HepG2 (cell line): ENCODE measurements around the gene ICOS. TPM values are rescaled to one million over a fixed set of nuclear protein-coding genes. Genes with fewer than 3 reads are reported as not detected.

Source experiments
- ATAC-seq: fragments of 200-7000 bp; cut with Tn5 transposase; 3 replicates; pipeline ENCODE4 v1.9.1; 2020; ENCODE audit warnings: mild to moderate bottlenecking, moderate library complexity
- BruUV-seq: library from RNA; stranded (reverse); fragments of 400-500 nt; replicated peaks from 2 replicates; lab custom pipeline; 2021; lab: Mats Ljungman, UMichigan
- CTCF ChIA-PET: fragments of 300-600 bp; formaldehyde crosslinking; extraction: SDS; loops from one replicate; lab custom pipeline; 2021; ENCODE audit warnings: low total read pairs, inconsistent platforms, low intra/inter-chr PET ratio; lab: Yijun Ruan, JAX
- POLR2A ChIA-PET: fragments of 350-600 bp; sonication (Branson Sonifier 250); formaldehyde crosslinking; loops from one replicate; lab custom pipeline; 2020; ENCODE audit warnings: antibody characterized with exemption, inconsistent platforms; lab: Yijun Ruan, JAX
- DNase-seq: peaks from one replicate; pipeline ENCODE4 v3.0.0-alpha.2; 2015; ENCODE audit warnings: low spot score
- FAIRE-seq: peaks from 3 replicates; lab custom pipeline; 2011; peaks lifted over from hg19 to GRCh38; lab: Jason Lieb, UNC
- H2AFZ ChIP-seq: one replicate; pipeline ENCODE4 v1.6.1; 2011; ENCODE audit warnings: low read length, inconsistent platforms
- H3K27ac ChIP-seq: fragments of 300-600 bp; 3 replicates; pipeline ENCODE4 v1.8.0; 2011; ENCODE audit warnings: mixed run types, mild to moderate bottlenecking, mixed read lengths, low read length, inconsistent platforms; ENCODE audit not compliant: insufficient read depth; ENCODE audit errors: extremely low read length
- H3K27me3 ChIP-seq, 2 experiments: fragments of 200-600 bp in 1 of 2; 2 replicates in 1 of 2; 3 replicates in 1 of 2; pipeline versions ENCODE4 v1.6.0 to v1.8.0; 2011; ENCODE audit warnings: low read length in 2 of 2, mild to moderate bottlenecking in 2 of 2, moderate library complexity in 2 of 2, inconsistent platforms in 1 of 2; ENCODE audit not compliant: insufficient read depth in 2 of 2, control insufficient read depth in 1 of 2
- H3K36me3 ChIP-seq, 2 experiments: fragments of 200-600 bp in 1 of 2; replicated peaks in 1 of 2; 2 replicates in 1 of 2; 3 replicates in 1 of 2; pipeline versions ENCODE4 v1.5.1 to v1.8.0; 2011; ENCODE audit warnings: low read length in 2 of 2, inconsistent platforms in 1 of 2; ENCODE audit not compliant: insufficient read depth in 2 of 2, control insufficient read depth in 1 of 2
- H3K4me1 ChIP-seq: 2 replicates; pipeline ENCODE4 v1.5.1; 2012; ENCODE audit warnings: low read length, inconsistent platforms; ENCODE audit not compliant: insufficient read depth
- H3K4me2 ChIP-seq: 2 replicates; pipeline ENCODE4 v1.6.0; 2011; ENCODE audit warnings: low read depth, low read length, inconsistent platforms
- H3K4me3 ChIP-seq, 3 experiments: fragments of 200-600 bp in 1 of 3; sonication (generic), shearing (Covaris generic) in 1 of 3; replicated peaks in 1 of 3; 2 replicates each; pipeline ENCODE4 v1.5.1; 2011 to 2016; ENCODE audit warnings: low read length in 3 of 3, inconsistent platforms in 2 of 3, low read depth in 2 of 3, mild to moderate bottlenecking in 2 of 3, control low read depth in 1 of 3, mixed read lengths in 1 of 3; ENCODE audit not compliant: insufficient read depth in 1 of 3
- H3K79me2 ChIP-seq: one replicate; pipeline ENCODE4 v1.6.1; 2011; ENCODE audit warnings: low read length, inconsistent platforms; ENCODE audit not compliant: insufficient read depth
- H3K9ac ChIP-seq: 2 replicates; pipeline ENCODE4 v1.6.0; 2011; ENCODE audit warnings: mild to moderate bottlenecking, low read depth, low read length, inconsistent platforms; ENCODE audit not compliant: insufficient read depth
- H3K9me3 ChIP-seq: 2 replicates; pipeline ENCODE4 v1.5.1; 2012; ENCODE audit warnings: mild to moderate bottlenecking, low read length
- H4K20me1 ChIP-seq: 2 replicates; pipeline ENCODE4 v1.6.0; 2011; ENCODE audit warnings: inconsistent platforms, mild to moderate bottlenecking, low read length, moderate library complexity; ENCODE audit not compliant: insufficient read depth
- ATRX ChIP-seq: sonication (generic); formaldehyde crosslinking; IDR thresholded peaks from 2 replicates; pipeline ENCODE4 v1.4.0; 2020; ENCODE audit warnings: missing genetic modification reagents, borderline replicate concordance
- CBX5 ChIP-seq: sonication (generic); formaldehyde crosslinking; IDR thresholded peaks from 2 replicates; pipeline ENCODE4 v1.4.0; 2020; ENCODE audit warnings: missing genetic modification reagents, borderline replicate concordance
- DRAP1 ChIP-seq: IDR thresholded peaks from 2 replicates; pipeline ENCODE4 v1.6.1; 2016; ENCODE audit warnings: missing genetic modification reagents, missing compliant biosample characterization
- FOXO1 ChIP-seq: sonication (generic); formaldehyde crosslinking; IDR thresholded peaks from 2 replicates; pipeline ENCODE4 v1.4.0; 2020; ENCODE audit warnings: missing genetic modification reagents
- MAF1 ChIP-seq: sonication (generic); formaldehyde crosslinking; IDR thresholded peaks from 2 replicates; pipeline ENCODE4 v1.5.0; 2020; ENCODE audit warnings: missing genetic modification reagents, borderline replicate concordance
- MIER3 ChIP-seq: IDR thresholded peaks from 2 replicates; pipeline ENCODE4 v1.6.1; 2016; ENCODE audit warnings: missing compliant biosample characterization, borderline replicate concordance
- NR2F1 ChIP-seq, 2 experiments: fragments of 450-650 bp in 1 of 2; formaldehyde crosslinking in 1 of 2; IDR thresholded peaks; 2 replicates each; pipeline versions ENCODE4 v1.5.0 to v1.6.1; 2016 to 2020; ENCODE audit warnings: mild to moderate bottlenecking in 1 of 2, missing compliant biosample characterization in 1 of 2, missing genetic modification reagents in 1 of 2, moderate library complexity in 1 of 2
- TP53 ChIP-seq: sonication (generic); formaldehyde crosslinking; conservative IDR thresholded peaks from 2 replicates; pipeline ENCODE4 v1.4.0; 2020; ENCODE audit warnings: missing genetic modification reagents
- ZNF562 ChIP-seq: sonication (generic); formaldehyde crosslinking; IDR thresholded peaks from 2 replicates; pipeline ENCODE4 v1.8.0; 2022; ENCODE audit warnings: missing genetic modification reagents, borderline replicate concordance
- ZNF589 ChIP-seq: sonication (generic); formaldehyde crosslinking; conservative IDR thresholded peaks from 2 replicates; pipeline ENCODE4 v1.8.0; 2022; ENCODE audit warnings: mild to moderate bottlenecking, moderate library complexity, missing genetic modification reagents
- ZNF839 ChIP-seq: sonication (generic); formaldehyde crosslinking; IDR thresholded peaks from 2 replicates; pipeline ENCODE4 v1.4.0; 2020; ENCODE audit warnings: missing genetic modification reagents, mild to moderate bottlenecking, borderline replicate concordance
- ZNF850 ChIP-seq: sonication (generic); formaldehyde crosslinking; conservative IDR thresholded peaks from 2 replicates; pipeline ENCODE4 v1.9.0; 2021; ENCODE audit warnings: mild to moderate bottlenecking, missing genetic modification reagents
- ZSCAN31 ChIP-seq: sonication (generic); formaldehyde crosslinking; IDR thresholded peaks from 2 replicates; pipeline ENCODE4 v1.5.0; 2020; ENCODE audit warnings: low read depth, mild to moderate bottlenecking, missing genetic modification reagents
- WGBS: methylation state at CpG from one replicate; pipeline ENCODE4 v1.1.6; 2017; ENCODE audit warnings: low lambda C conversion rate; 5-methylcytosine and 5-hydroxymethylcytosine counted together
- in situ Hi-C: cut with HindIII; loops from 2 replicates; pipeline ENCODE4 v1.10.0; 2017; ENCODE audit warnings: low pct_unique_long_range_greater_than_20kb; ENCODE audit not compliant: extremely low pct_ligation_motif_present
- intact Hi-C: fragments of 100-400 bp; cut with micrococcal nuclease; formaldehyde crosslinking; loops from one replicate; pipeline ENCODE4 v1.10.0; 2022; ENCODE audit not compliant: unreplicated experiment
- polyA plus RNA-seq, 8 experiments: library from polyadenylated mRNA; depleted of rRNA in 3 of 8; stranded (reverse) in 7 of 8; unstranded in 1 of 8; fragments of >200 nt; fragmentation: Illumina TruSeq in 4 of 8; extraction: Trizol in 4 of 8; gene quantifications; 2 replicates each; pipeline versions ENCODE4 v1.2.1 to v1.2.3, GENCODE V29; 2011 to 2016; ENCODE audit warnings: low read depth in 4 of 8, missing spikeins in 1 of 8, mixed read lengths in 1 of 8; ENCODE audit not compliant: insufficient read depth in 1 of 8
- total RNA-seq, 5 experiments: library from RNA; depleted of rRNA; stranded (reverse); fragments of >200 nt; fragmentation: Illumina TruSeq; extraction: Trizol; gene quantifications; 2 replicates each; pipeline ENCODE4 v1.2.3, GENCODE V29; 2016; ENCODE audit warnings: low read depth in 1 of 5
- TF ChIP-seq, protein P1 (sequence below): sonication (generic); formaldehyde crosslinking; IDR thresholded peaks from 2 replicates; pipeline ENCODE4 v1.8.1; 2023; ENCODE audit warnings: mild to moderate bottlenecking, missing genetic modification reagents
- TF ChIP-seq, protein P2 (sequence below): sonication (generic); formaldehyde crosslinking; IDR thresholded peaks from 2 replicates; pipeline ENCODE4 v1.4.0; 2020; ENCODE audit warnings: missing genetic modification reagents

The ICOS gene
- total and polyA plus RNA-seq, 2 of the 13 experiments (the other 11 are each of a cell fraction or from before 2014, with no cell fraction given) = not detected

DNA sequence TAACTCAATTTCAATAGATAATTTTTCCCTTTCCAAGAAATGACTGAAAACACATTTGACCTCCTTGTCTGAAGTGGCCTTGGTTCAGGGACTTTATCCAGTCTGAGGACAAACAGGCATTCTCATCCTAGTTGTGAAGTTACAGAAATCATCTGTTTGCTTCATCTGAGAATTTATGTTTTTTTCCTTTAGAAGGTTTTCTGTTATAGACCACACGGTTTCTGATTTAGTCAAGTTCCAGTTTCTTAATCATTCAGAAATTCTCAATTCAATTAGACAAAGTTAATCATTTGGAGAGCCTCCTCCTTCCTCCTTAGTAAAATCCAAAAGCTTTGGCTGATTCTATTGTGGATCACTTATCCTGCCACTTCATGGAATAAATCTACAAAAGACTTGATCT, 60.9 kb downstream of the ICOS start:
- H3K9me3 ChIP-seq = no peaks in the 10 kb centered on the region
- TF ChIP-seq MIER3 (CRISPR knock-in tag) = no peak
- no peak for TF ChIP-seq ZNF562 (CRISPR knock-in tag)
- TF ChIP-seq, protein P1, sequence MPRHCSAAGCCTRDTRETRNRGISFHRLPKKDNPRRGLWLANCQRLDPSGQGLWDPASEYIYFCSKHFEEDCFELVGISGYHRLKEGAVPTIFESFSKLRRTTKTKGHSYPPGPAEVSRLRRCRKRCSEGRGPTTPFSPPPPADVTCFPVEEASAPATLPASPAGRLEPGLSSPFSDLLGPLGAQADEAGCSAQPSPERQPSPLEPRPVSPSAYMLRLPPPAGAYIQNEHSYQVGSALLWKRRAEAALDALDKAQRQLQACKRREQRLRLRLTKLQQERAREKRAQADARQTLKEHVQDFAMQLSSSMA = no peak
- no peak for TF ChIP-seq DRAP1 (CRISPR knock-in tag)
- TF ChIP-seq, protein P2, sequence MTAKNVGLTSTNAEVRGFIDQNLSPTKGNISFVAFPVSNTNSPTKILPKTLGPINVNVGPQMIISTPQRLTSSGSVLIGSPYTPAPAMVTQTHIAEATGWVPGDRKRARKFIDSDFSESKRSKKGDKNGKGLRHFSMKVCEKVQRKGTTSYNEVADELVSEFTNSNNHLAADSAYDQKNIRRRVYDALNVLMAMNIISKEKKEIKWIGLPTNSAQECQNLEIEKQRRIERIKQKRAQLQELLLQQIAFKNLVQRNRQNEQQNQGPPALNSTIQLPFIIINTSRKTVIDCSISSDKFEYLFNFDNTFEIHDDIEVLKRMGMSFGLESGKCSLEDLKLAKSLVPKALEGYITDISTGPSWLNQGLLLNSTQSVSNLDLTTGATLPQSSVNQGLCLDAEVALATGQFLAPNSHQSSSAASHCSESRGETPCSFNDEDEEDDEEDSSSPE = no peak
- TF ChIP-seq ZNF839 = no peak
- TF ChIP-seq TP53 (CRISPR knock-in tag) = no peak
- no peak for TF ChIP-seq ZNF850 (CRISPR knock-in tag)
- no peak for TF ChIP-seq MAF1 (CRISPR knock-in tag)
- no peak for TF ChIP-seq ZSCAN31 (CRISPR knock-in tag)
- no peak for TF ChIP-seq CBX5 (CRISPR knock-in tag)
- no peak for TF ChIP-seq NR2F1 (CRISPR knock-in tag; IDR thresholded peaks at IDR 0.05)
- TF ChIP-seq ATRX (CRISPR knock-in tag) = no peak
- TF ChIP-seq ZNF589 (CRISPR knock-in tag) = no peak
- no peak for TF ChIP-seq FOXO1 (CRISPR knock-in tag)
- TF ChIP-seq, all 625 proteins: peak for 0
- Histone ChIP-seq H3K27ac (no peak overlapping the region), H3K9ac (no peak overlapping the region), H3K4me3 (no peak overlapping the region), H4K20me1 (no peaks in the 10 kb centered on the region), H3K27me3 (0 out of 5 replicates have a peak, but pooled peaks cover 0 to 3% of the 10 kb centered on the region in 2 experiments), H2AFZ (no peak overlapping the region), H3K4me1 (no peaks in the 10 kb centered on the region), H3K79me2 (no peaks in the 10 kb centered on the region), H3K4me2 (no peak overlapping the region), H3K36me3 (no peaks in the 10 kb centered on the region)
- ATAC-seq = no peak
- FAIRE-seq = no peak
- no TSS peak for BruUV-seq
- 0% methylated on average over 1 of the region's 1 CpG for WGBS
- ChIA-PET POLR2A (no interaction called here), CTCF (no interaction called here)
- in situ Hi-C loops (no loop called here), intact Hi-C loops (no loop called here)
- DNase-seq = no peak
